GM19438 (cell line): Measurements from ENCODE around the gene MID2.
"Not testable (repeated sequence)": the region's sequence is repeated elsewhere in the genome, so short reads cannot be mapped to it uniquely, and the experiment has no call there.

Source experiments
- ATAC-seq: cut with Tn5 transposase; IDR thresholded peaks from one replicate; pipeline ENCODE4 v1.9.1; 2021; ENCODE audit warnings: low read depth; ENCODE audit not compliant: unreplicated experiment

The MID2 gene

DNA sequence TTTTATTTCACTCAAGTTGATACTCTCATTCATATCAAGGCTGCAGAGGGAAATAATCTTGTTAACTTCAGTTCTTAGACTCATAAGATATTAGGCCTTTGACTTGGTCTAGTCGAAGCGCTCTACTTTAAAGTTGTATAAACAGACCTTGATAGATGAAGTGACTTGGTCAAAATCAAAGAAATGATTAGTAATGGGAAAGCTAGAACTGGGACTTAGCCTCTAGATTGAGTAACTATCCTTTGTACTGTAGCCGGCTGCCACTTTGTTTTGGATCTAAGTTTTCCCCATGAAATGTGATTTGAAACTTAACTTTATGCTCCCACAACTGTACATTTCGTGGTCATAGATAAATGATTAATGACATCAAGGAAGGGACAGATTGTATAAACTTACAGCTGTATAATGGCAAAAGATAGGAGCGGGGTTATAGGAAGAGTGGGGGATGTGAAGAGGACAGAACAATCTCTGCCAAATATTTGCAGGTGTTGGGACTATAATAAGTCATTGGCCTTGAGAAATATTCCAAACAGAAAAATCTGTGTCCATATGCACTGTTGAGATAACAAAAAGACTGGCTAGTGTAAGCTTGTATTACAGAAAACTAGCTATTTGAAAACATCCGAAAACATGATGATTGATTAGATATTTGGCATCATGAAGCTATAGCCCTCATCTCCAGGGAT is 17.2 kb downstream of the MID2 start:
- no peak for ATAC-seq

DNA sequence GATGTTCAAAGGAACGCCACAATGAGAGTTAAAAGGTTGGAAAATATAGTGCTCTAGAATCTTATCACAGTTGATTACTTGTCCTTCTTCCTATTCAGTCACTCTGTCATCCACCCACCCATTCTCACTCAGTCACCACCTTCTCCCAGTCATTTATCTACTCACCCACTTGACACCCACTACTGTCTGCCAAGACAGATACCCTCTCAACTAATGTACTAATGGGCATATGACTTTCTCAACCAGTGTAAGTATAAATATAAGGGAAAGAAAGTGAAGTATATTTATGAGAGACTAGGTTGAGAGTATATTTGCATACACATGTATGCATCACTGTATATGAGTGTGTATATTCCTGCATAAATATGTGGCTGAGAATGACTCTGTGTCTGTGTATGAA is 20.0 kb downstream of the MID2 start:
- ATAC-seq: no peak

DNA sequence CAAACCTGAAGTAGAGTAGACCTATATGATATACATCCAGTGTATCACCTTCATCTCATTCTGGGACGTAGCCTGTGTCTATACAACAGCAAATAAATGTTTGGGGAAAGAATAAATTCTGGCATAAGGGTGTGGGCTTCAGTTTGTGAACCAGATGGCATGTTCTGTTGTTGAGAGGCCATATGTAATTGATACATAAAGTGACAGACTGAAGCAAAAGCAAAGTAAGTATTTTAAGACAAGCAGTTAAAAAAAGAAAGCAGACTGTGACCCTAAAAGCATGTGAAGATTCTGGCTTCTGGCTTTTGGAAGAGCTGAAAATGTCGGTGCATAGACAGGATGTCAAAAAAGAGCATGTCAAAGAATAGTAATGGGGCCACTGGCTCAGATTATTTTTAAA is 22.9 kb downstream of the MID2 start:
- no peak for ATAC-seq

DNA sequence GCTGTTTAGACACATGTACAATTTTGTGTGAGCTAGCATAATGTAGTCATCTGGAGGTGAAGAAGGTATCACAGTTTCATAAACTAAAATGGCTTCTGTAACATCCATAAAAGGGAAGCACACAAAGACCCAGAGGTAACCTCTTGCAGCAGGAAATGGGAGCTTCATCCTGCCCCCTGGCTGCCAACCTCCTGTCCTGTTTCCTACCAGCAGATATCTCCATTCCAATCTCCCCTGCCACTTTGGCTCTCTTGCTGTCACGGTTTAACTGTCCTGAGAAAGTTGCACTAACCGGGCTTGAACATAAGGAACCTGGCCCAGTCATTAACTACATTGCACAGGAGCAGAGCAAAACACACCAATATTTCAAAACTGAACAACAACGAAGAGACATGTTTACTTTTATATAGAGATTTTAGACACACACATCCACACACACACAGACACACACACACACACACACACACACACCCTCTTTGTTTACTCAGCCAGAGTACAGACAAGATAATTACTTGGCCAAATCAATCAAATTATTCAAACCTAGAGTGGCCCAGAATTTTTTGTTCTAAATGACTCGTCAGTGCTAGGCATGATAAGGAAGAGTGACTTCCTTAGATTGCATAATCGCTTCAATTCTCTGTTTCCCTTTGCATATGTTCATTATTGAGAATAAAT is 24.2 kb downstream of the MID2 start:
- ATAC-seq: no peak

DNA sequence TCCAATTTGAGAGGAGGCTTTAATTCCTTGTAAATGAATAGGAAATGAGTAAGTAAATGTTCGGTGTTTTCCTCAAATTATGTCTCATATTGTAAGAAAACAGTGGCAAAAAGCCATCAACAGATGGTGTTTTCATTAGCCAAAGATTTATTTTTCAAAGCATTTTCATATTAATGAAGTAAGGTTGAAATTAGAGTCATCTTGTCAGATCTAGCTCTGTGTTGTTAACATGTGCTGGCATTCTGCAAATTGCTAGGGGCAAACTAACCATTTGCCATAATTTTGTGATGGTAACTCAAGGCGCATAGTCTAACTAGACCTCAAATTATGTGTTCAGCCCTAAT is 24.7 kb downstream of the MID2 start:
- ATAC-seq: no peak

DNA sequence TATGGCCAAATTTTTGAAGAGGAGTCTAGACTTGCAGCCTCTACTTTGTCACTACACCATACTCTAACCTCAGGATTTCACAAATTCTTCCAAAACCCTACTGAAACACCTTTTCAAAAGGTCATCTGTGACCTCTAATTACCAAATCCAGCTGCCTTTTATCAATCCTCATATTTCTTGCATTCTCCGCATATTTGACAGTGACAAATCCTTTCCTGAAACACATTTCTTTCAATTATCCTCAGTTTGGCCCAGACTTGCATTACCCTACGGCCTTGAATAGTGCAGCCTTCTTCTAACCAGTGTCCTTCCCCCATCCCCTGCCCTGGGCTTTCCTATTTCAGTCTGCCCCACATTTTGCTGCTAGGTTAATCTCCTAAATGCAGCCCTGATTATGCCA is 25.5 kb downstream of the MID2 start:
- ATAC-seq: no peak

DNA sequence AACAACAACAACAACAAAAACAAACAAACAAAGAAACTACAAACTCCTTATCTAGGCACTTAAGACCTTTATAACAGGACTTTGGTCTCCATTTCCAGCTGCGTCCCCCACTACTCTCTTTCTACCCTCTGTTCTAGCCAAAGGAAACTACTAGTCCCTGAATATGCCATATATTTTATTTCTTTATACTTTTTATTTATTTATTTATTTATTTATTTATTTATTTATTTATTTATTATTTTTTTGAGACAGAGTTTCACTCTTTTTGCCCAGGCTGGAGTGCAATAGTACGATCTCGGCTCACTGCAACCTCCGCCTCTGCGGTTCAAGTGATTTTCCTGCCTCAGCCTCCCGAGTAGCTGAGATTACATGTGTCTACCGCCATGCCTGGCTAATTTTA is 26.0 kb downstream of the MID2 start:
- ATAC-seq: not testable (repeated sequence)

DNA sequence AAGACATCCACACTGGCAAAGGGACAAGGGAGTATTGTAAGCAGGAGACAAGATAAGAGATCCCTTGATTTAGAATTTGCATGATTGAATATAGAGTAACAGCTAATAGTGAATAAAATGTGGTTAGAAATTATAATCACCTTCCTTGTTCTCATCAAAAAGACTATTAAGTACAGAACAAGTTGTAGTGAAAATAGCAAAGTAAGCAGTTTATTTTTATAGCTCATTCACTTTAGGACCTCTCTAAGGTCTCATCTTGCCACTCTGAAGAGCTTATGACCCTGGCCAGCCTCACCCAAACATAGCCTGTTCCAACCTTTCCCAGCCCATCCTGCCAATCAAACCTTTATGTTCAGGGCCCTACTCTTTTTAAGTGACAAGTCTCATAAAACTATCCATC is 30.6 kb downstream of the MID2 start:
- ATAC-seq: no peak

DNA sequence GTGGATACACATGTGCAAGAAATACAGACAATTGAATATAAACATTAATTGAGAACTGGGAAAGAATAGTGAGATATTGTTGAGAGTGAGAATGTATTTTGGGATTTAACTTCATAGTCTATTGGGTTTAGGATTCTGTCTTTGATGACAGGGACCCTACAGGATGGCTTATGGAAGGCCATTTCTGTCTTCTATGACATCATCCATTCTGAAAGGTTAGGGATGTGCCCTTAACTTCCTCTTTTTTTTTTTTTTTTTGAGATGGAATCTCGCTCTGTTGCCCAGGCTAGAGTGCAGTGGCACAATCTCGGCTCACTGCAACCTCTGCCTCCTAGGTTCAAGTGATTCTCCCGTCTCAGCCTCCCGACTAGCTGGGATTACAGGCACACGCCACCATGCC is 31.4 kb downstream of the MID2 start:
- ATAC-seq: not testable (repeated sequence)

DNA sequence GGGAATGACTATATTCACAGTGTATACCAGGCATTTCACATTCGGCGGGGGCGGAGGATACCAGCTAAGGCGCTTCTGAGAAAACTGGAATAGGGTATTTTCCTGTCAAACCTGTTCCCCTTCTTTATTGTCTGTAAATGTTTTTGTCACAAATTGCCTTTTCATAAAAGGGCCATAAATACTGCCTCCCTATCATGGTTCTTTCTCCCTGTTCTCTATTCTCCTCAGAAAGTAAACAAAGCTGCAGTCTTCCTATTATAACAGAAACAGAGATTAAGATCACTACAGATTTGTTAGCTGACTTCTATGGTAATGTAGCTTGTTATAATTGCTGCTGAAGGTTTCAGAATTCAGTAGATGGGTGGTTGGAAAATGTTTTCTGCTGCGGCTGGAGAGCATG is 32.2 kb downstream of the MID2 start:
- no peak for ATAC-seq

DNA sequence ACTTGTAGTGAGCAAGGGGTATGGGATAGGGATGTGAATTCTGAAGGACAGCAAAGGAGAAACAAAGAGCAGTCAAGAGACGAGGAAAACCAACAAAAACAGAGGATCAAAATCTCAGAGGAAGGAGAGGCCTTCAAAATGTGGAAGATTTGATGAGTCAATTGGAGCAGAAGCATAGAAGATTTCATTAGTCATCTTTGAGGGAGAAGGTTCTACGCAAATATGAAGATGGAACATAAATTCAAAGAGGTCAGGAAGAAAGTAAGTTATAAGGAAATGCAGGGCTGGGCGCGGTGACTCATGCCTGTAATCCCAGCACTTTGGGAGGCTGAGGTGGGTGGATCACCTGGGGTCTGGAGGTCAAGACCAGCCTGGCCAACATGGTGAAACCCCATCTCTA is 35.4 kb downstream of the MID2 start:
- no peak for ATAC-seq

DNA sequence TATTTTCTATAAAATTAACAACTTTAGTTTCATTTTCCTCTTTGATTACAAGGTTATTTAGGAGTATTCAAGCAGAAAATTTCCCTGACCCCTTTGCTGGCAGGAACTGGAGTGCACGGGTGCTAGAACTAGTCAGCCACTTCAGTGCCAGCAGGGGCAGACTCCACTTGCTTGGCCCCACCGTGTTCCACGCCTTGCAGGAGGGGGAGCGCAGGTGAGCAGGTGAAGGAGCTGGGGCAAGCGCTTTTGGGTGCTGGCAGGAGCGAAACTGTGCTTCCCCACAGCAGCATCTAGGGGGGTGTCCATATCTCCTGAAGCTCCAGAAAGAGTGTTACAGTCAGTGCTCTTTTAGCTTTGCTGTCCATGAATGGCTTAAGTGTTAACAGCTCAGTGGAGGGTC is 45.5 kb downstream of the MID2 start:
- no peak for ATAC-seq

DNA sequence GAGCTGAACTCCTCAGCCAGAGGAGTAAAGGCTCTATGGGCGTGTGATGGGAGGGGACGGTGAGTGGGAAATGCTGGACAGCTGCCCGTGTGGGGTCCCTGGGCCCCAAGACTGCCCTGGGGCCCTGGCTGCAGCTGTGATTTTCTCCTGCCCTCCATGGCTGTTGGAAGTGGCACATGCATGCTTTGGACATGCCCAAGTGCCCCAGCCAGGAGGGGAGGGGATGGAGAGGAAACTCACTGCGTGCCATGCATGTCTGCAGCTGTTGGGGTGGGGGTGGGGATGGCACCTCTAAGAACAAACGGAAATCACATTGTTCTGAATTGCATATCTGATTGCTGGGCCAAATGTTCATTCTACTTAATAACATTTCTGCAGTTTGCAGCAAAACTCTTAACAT is 52.4 kb downstream of the MID2 start:
- no peak for ATAC-seq

DNA sequence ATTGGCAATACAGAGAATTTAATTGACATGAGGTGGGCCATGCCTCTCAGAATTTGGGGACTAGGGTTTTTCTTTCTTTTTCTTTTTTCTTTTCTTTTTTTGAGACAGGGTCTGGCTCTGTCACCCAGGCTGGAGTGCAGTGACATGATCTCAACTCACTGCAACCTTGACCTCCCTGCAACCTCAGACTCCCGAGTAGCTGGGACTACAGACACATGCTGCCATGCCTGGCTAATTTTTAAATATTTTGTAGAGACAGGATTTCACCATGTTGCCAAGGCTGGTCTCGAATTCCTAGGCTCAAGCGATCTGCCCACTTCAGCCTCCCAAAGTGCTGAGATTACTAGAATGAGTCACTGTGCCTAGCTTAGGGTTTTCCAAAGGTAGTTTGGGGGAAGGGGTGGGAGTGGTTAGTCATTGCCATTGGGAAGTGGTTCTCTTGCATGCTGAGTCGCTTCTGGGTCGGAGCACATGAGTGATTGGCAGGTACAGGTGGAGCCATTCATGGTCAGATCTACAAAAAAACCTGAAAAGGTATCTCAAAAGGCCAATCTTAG is 54.5 kb downstream of the MID2 start:
- ATAC-seq: no peak

DNA sequence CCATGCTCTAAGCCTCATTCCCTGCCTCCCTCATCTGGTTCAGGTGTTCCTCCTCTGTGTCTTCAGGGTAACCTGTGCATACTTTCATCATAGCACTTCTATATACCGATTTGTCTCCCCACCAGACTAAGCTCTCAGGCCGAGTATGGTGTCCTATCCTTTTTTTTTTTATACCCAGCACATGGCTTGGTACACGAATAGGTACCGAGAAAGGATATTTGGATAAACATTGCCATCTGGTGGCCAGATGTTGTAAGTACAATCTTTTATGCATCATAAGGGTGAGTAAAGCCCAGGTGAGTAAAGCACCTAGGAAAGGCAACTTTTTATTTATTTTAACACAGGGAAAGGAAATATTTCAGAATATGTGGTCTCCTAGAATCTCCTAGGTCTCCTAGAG is 68.4 kb downstream of the MID2 start:
- ATAC-seq: peak; percentile 78

DNA sequence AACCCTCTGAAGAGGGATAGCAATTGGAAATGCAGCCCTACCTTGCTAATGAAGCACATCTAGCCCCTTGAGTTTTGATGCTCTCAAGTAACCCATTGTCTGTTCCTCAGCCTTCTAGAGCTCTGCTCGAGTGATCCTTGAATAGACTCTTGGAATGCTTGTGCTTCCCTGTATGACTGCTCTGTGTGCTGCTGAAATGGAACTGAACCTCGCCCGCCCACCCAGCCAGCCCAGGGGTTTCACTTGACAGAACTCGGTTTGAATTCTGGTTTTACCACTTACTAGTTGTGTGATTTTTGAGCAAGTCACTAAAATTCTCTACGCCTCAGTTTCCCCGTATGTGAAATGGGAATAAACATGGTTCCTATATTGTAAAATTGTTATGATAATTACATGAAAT is 77.1 kb downstream of the MID2 start:
- ATAC-seq: no peak

DNA sequence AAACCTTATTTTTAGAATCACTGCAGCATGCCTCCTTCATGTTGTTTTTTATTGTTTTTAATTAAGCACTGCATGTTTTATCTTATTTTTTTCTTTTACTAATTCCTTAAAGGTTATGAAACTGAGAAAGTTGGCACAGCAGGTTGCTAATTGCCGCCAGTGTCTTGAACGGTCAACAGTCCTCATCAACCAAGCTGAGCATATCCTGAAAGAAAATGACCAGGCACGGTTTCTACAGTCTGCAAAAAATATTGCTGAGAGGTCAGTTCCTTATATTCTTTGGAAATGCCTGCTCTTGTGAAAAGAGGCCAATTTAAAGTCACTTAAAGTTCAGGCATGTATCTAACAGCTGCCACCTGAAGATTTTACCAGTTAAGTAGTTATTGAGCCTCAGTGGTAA is 79.7 kb downstream of the MID2 start:
- ATAC-seq: no peak

DNA sequence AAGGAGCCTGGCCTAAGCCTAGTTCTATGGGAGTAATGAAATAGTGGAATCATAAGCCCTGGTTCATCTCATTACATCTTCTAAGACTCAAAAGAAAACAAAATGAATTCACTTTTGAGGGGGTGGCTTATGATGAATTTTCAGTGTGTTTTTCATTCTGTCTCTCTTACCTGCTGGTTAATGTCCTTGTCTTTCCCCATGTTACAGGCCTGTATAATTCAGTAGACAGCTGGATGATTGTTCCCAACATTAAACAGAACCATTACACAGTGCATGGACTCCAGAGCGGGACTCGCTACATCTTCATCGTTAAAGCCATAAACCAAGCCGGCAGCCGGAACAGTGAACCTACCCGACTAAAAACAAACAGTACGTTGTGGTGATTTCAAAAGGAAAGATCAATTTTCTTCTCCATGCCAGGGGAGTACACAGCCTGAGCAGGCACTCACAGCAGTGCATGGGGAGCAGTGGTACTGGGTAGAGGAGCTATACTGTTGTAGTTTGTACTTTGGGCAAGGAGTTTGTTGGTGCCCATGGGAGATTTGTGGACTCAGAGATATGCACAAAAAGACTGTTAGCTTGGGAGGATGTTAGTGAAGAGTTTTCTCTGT is 98.6 kb downstream of the MID2 start:
- ATAC-seq: no peak

DNA sequence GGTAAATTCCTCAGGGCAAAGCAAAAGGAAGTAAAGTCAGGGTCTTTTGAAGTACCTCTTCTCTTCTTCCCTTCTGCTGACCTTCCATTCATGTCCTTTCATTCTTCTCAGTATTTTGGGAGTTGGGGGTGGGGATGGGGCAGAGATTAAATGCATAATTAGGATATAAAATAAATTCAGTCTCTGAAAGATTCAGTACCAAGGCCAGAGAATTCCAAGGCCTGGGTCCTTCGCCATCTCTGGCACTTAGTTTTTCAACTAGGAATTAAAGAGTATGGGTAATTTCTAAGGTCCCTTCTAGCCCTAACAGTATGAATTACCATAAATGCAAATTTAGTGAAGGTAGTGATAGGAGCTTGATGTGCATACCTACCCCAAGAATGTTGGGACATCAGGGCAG is 108.6 kb downstream of the MID2 start:
- no peak for ATAC-seq

DNA sequence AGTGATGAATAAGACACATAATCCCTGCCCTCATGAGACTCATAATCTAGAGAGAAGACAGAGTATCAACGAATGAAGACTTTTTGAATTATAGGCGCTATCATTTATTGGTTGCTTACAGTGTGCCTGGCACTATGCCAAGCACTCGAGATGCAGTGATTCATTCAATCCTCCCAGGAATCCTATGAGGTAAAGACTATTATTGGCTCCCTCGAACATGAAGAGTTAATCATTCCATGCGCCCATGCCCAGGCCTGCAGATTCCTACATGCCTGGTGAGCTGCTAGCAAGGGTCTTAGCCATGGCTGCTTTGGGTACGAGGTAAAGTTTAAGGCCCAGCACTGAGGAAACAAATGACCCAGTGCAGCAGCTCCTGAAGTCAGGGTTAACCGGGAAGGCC is 109.5 kb downstream of the MID2 start:
- ATAC-seq: no peak

DNA sequence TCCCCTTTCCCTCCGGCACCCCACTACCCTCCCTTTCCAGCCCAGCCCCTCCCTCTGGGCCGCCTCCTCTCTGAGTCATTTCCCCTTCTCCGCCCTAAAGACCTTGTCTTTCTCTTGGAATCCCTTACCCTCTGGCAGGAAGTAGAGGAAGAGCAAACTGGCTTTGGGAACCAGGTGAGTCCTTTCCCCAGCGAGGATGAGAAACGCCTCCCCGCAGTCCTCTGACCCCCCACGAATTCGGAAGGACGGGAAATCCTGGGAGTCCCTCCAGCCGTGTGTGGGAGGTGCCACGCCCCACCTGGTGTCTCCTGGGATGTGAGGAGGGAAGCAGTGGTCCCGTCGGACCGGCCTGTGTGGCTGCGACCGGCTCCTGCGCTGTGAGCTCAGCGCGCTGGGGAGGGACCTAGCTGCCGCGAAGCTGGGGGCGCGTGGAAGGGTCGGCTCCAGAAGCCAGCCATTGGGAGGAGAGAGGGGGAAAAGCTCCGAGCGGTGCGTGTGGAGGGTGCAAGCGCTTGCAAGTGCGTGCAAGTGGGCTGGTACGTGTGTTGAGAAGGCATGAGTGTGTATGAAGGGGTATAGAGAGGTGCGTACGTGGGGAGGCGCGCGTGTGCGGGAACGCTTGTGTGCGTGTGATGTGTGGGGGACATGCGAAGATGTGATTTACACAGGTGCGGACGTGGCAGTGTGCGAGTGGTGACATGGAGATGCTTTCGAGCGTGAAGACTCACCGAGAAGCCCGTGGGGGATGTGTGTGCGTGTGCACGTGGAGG is 110.2 kb downstream of the MID2 start:
- no peak for ATAC-seq
